T-helper 9 cell (primary cell): ENCODE measurements around the gene RALBP1.

Experiments used
- DNase-seq: peaks from one replicate; pipeline ENCODE4 v3.0.0-alpha.2; 2020

RALBP1 gene

DNA sequence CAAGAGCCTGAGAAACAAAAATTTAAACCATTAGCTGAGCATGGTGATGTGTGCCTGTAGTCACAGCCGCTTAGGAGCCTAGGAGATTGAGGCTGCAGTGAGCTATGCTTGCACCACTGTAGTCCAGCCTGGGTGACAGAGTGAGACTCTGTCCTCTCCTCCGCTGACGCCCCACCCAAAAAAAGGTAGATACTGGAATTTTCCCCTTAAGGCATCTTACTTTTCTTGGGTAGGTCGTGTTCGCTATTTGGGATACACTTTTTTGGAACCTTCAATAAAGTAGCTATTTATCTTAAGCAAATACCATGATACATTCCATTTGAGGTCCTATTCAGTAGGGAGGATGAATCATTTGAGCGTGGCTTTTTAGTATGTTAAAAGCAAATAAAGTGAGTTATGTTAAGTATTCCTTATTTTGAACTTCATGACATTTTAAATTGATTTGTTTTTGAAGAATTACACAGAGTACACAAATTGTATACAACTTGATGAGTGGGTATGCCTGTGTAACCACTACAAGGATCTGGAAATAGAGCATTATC is 38.7 kb downstream of the RALBP1 start:
- no peak for DNase-seq

DNA sequence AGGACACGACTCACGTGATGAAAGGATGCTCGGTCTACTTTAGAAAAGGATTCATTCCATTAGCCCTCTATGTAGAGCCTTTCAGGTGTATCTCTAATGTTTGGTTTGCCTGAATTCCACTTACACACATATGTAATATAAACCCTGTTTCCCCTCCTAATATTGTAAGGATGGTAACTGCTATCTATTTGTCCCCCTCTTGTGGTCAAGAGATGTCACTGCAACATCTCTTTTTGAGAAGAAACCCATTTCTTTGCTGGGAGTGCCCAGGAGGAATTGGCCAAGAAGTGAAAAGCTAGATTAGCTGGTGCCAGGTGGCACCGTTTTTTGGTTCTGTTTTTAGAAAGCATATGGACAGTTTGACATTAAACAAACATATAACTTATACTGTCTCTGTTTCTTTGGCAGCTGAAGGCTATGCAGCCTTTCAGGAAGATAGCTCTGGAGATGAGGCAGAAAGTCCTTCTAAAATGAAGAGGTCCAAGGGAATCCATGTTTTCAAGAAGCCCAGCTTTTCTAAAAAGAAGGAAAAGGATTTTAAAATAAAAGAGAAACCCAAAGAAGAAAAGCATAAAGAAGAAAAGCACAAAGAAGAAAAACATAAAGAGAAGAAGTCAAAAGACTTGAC is 41.2 kb downstream of the RALBP1 start:
- DNase-seq = no peak

DNA sequence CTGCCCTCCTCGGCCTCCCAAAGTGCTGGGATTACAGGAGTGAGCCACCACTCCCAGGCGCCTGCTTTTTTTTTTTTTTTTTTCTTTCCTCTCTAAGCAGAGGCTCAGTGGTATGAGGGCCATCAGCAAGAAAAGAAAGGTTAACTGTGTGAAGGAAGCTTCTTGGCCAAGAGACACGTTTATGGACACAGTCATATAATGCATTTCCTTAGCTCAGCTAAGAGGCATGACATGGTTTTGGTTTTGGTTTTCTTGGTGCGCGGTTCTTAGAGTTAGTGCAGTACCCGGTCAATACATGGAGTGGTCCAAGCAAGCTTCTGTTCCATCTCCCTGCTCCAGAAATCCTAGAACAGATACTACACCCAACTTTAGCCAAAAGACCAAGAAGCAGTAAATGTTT is 42.6 kb downstream of the RALBP1 start:
- DNase-seq = no peak

DNA sequence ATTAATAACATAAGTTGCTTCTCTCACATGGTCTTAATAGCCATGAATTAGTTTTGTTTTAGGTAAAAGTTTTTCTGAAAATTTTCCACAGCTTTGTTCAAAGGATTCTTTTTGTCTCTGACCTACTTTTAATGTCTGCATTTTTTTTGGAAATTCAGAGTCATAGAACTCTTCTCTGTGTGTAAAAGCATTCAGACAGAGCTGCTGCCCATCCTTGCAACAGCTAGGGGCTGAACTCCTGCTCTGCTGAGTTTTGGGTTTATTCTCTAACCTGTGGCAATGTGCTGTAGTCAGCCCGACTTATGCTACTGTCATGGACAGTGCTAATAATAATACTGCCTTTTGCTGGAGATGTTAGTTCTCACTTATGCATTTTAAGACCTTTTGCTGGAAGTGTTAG is 44.1 kb downstream of the RALBP1 start:
- no peak for DNase-seq

DNA sequence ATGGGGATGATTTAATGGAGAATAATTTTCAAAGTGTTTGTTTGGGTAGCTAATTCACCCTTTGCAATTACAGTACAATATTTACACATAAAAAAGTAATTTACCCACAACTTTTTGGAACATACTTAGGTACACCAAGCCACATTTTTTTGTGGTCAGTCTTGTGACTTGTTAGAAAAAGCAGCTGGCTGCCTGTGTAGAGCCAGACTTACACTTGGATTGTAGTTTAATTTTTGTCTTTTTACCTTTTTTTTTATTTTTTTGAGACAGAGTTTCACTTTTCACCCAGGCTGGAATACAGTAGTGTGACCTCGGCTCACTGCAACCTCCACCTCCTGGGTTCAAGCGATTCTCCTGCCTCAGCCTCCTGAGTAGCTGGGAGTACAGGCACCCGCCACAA is 45.4 kb downstream of the RALBP1 start:
- no peak for DNase-seq

DNA sequence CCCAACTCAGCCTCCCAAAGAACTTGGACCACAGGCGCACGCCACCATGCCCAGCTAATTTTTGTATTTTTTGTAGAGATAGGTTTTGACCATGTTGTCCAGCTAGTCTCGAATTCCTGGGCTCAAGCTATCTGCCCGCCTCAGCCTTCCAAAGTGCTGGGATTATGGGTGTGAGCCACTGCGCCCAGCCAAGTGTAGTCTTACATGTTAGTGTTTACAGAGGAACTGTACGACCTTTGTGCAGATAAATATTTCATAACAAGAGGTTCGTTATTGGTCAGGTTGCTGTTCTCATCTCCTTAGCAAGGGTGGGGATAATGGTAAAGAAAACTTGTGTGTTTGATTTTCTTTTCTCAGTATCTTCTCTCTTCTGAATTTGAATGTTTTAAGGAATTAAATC is 46.5 kb downstream of the RALBP1 start:
- DNase-seq = no peak

DNA sequence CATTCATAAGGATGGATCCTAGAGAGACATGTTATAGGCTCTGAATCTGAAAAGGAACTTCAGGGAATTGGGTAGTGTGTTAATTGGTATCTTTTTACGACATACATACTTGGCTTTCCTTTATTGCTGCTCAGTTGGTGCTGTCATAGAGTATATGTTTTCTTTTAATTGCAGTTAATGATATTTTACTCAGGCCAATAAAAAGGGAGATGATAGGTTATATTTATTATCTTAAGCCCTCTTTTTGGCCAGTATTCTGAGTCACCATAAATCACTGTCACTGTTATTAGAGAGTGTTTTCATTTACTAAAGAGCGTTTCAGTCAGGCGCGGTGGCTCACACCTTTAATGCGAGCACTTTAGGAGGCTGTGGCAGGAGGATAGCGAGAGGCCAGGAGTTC is 47.6 kb downstream of the RALBP1 start:
- DNase-seq = no peak

DNA sequence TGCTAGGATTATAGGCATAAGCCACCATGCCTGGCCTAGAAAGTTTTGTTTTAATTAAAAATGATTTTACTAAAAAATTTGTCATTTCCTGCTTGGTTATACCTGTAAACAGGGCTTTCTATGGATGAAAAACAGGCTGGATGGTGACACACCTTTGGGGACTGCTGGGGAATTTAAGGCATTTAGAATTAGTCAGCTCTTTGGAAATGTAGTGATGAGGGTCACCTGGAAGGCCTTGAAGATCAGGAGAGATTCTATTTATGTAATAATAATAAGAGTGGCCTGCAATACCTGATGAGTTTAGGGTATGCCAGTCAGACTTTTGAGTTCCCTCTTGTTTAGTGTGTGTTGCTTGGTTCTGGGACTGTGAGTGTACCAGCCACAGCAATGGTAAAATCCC is 51.1 kb downstream of the RALBP1 start:
- no peak for DNase-seq

DNA sequence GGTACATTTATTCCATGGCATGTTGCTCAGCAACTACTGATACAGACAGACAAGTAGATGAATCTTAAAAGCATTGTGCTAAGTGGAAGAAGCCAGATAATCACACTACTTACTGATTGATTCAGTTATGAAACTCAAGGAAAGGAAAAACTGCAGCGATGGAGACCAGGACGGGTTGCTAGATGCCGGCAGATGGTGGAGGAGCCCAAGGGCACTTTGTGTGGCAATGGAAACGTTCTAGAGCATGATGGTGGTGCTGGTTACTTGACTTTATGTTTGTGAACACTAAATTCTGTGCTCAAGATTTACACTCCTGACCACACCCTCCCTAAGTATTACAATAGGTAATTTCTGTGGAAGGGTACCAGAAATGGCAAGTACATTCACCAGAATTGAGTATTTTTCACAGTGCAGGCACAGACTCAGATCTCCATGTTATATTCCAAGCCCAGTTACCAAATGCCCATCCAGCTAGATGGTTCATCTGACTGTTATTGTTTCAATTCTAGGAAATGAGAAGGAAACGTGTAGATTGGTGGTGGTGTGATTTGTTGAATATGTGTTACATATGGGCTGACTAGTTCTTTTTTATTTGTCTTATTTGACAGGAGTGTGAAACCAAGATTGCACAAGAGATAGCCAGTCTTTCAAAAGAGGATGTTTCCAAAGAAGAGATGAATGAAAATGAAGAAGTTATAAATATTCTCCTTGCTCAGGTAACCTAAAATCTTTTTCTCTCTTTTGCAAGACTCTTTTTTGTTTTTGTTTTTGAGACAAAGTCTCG is 55.1 kb downstream of the RALBP1 start:
- no peak for DNase-seq

DNA sequence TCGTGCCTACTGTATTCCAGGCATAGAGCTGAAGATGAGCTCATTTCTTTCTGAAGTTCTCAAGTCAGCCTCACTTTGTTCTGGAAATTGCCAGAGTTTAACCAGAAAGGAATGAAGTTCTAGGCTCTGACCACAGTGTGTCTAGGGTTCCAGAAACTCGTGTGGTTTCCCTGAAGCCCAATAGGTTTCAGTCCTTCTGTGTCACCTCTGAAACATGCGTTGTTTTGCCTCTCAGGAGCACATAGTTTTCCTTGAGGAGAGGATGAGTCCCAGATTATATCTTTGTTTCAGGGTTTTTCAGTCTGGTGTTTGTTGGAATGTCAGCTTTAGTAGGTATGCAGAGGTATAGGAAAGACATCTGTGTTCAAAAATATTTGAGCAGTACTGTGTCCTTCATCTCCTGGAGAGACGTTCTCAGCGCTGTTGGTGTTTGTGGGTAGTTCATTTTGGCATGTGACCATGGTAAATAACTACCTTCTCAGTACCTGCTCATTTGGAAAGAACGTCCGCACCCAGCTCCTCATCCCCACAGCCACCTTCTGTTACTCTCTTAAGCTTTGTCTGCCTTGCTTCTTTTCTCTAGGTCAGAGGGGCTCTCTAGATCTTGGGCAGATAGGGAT is 56.6 kb downstream of the RALBP1 start:
- no peak for DNase-seq

DNA sequence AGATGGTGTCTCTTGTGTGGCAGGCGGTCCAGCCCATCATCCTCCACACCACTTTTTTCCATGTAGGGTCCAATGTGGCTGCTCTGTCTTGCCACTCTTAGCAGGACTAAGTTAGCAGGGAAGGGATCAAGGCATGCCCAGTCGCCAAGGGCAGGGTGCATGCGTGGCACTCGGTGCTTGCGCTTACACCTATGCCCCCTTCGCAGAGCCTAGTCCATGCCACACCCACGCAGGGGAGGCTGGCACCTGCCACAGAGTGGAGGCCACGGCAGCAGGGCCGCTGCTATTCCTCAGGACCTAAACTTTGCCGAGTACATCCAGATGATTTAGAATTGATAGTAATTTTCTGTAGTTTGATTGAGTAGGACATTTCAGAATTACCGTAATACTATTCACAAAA is 59.5 kb downstream of the RALBP1 start:
- DNase-seq = no peak

DNA sequence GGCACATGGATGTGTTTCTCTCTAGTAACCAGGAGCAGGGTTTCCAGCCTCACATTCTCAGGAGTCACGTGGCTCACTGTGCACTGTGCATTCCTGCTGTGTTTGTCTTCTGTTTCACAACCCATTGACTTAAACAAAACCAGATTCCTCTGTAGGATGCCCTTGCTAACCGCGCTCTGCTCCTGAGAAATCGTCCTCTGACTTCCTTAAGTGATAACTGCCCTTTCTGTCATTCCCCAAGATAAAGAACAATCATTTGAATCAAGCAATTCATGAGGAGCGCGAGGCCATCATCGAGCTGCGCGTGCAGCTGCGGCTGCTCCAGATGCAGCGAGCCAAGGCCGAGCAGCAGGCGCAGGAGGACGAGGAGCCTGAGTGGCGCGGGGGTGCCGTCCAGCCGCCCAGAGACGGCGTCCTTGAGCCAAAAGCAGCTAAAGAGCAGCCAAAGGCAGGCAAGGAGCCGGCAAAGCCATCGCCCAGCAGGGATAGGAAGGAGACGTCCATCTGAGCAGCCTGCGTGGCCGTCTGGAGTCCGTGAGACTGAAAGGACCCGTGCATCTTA is 60.2 kb downstream of the RALBP1 start:
- DNase-seq = no peak

DNA sequence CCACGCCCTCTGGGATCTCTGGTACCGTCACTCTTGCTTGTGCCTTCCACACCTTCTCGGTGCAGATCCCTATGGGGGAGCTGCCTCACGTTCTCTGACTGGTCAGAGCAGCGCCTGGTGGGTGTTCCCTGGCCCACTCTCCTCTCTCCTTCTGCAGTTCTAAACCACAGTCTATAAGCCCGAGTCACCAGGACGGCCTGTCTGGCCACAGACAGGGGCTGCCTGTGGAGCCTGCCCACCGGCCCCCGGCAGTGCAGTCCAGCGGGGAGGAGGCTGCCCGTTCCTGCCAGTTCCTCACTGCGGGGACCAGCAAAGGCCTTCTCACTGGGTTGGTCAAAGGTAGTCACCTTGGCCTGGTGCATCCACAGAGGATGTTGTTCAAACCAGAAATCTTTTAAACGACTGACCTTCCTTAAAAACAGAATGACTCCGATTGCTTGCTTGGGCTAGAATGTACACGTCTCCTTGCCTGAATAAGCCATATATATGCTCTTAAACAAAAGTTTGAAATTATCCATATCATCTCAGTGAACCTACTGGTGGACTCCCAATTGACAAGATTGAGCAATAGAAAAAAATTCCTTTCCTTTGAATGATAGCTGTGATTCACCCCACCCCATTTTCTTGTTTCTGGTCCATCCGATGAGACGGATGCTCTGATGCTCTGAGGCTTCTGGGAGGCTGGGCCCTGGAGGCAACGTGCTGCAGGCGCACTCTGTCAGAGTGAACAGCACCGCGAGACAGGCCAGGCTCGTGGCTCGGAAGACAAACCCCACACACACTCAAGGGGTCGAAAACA is 61.2 kb downstream of the RALBP1 start:
- DNase-seq = no peak

DNA sequence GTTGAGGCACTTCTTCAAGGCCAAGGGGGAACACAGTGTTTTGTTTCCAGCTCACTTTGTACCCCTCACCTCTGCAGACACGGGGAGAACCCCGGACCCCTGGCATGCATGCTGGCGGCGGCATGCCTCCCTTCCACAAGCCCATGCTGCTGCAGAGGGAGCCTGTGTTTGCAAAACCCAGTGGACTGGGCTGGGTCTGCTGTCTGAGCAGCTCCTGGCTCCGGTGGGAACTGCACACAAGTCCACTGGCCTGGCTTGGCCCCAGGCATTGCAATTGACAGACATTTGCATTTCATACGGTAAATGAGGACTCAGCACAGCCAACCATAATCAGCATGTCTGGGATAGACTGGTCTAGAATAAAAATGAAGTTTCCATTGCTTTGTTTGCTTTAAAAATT is 62.4 kb downstream of the RALBP1 start:
- DNase-seq = no peak

DNA sequence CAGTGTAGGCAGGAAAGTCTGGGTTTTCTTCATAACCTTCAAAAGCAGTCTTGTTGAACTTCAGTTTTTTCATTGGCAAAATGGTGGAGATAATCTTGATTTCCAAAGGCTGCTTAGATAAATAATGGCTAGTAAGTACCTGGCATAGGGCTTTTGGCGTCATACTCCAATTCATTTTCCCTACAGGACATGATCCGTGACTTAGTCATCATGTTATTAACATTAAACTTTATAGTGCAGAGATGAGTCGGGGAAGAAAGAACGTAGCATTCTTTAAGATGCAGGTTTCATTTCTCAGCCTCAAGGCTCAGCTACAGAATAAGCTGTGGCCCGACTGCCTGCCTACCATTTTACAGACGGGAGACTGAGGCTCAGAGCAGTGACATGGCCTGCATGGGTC is 64.0 kb downstream of the RALBP1 start:
- no peak for DNase-seq

DNA sequence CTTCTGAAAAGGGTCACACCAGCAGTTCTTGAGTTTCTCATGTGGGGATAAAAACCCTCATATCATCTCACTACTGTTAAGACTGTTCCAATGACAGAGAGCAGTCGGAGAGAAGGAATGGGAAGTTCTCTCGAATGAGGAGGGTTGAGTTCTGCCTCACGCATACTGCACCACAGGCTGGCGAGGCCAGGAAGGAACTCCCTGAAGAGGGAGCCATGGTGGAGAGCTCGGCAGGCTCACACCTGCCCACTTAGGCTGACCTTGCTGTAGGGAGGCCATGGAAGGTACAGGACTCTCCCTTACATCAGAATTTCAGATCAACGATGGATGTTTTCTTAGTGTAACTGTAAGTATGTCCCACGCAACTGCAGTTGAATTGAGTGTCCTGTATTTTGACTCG is 64.6 kb downstream of the RALBP1 start:
- no peak for DNase-seq

DNA sequence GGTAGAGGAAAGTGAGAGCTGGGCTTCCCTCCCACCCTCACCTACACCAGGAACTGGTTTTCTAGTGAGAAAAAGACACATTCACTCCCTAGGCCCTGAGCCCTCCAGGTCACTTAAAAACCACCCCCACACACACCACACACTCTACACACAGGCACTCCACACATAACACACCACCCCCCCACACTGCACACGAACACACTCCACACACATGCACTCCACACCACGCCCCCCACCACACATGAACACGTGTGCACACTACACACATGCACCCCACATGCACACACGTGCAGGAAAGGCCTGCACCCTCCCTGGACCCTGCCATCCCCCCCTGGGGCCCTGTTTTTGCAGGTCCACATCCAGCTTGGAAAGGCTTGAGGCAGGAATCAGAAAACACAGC is 67.6 kb downstream of the RALBP1 start:
- DNase-seq = no peak

DNA sequence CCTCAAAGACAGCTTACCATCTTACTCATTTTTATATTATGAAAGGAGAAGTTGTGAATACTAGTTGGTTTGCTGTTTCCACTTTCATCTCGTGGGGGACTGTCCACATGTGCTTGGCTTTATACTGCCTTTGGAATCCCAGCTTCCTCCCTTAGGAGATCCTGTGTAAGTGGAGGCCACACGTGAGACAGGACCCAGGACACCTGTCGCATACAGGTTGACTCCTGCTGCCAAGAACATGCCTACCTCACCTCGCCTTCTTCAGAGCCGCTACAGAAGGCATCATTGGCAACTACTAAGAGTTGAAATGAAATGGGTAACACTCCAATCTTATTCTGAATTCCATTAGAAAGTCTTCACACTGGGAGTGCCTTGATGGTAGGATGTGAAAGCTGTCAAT is 69.7 kb downstream of the RALBP1 start:
- DNase-seq = no peak

DNA sequence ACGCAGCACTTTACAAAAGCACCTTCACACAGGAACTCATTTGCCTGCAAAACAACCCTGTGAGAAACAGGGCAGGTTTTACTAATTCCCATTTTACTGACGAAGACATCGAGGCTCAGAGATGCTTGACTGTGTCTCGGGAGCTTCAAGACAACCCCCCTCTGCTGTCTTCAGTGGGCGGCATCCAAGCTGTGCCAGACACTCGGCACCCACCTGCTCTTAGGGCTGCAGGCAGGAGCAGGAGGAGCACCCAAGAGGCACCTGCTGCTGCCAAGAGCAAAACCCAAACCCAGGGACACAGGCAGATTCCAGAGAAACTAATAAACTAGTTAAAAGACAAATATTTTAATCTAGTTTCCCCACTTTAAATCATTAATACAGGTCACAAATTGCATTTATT is 71.2 kb downstream of the RALBP1 start:
- no peak for DNase-seq

DNA sequence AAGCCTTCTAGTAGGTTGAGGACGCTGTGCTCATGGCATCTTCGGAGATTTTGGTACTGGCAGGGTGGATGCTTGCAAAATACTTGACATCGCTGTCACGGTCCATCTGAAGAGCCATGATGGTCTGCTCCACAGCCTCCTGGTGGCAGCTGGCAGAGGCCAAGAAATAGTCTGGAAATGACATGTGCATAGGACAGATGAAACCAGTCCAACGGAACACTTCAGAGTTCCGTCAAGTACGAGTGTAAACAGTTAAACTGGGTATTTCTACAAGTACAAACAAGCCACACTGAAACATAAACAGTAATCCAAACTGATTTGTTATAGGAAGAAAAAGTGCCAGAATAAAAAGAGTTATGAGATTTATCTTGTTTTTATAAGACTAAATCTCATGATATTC is 72.5 kb downstream of the RALBP1 start:
- DNase-seq = no peak

DNA sequence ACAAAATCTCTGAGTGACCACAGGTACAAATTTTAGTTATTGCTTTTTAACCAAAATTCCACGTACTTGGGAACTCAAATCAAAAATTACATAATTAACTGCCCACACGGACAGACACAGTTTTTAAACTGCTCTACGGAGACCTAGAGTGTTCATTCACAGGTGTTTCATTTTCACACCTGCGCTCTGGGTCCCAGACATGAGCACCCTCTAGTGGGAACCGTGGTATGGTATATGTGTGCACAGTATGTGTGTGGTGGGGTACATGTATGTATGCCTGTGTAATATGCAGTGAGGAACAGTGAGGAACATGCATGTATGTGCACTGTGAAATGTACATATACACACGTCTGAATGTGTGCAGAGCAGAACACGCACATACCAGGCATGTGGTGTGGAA is 74.1 kb downstream of the RALBP1 start:
- no peak for DNase-seq

DNA sequence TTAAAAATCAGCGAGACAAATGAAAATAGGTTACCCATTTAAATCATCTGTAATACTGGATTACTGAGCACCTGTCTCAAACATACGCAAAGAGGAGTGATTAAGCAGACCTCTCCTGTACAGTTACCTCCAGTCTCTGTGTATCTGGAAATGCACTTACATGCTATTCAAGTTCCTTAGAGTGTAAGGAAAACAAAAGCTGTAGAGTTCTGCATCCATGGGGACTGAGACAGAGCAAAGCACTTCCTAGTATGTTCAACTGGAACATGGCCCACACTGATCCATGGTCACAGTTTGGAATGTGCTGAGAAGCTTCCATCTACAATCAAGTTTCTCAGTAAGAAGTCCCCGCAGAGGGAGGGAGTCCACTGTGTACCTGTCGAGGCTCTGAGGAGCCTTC is 75.1 kb downstream of the RALBP1 start:
- no peak for DNase-seq

DNA sequence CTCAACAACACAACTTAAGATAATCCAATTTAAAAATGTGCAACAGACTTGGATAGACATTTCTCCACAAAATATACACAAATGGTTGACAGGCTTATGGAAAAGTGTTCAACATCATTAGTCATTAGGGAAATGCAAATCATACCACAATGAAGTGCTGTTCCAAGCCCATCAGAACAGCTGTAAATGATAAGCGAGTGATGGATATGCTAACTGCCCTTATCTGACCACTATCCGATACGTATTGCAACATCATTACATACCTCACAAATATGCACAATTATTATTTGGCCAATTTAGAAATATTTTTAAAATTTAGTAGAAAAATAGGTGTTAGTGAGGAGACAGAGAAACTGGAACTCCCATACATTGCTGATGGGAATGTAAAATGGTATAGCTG is 76.9 kb downstream of the RALBP1 start:
- DNase-seq = no peak
